Hepatocyte (in vitro differentiated cells): ENCODE data around the gene NR1D2.

Experiments
- EZH2phosphoT487 ChIP-seq: fragments of 200-600 bp; sonication (generic); IDR thresholded peaks from one replicate; pipeline ENCODE4 v1.6.1; 2018; ENCODE audit warnings: antibody characterized with exemption, mild to moderate bottlenecking, low read depth, moderate library complexity; ENCODE audit not compliant: unreplicated experiment, severe bottlenecking
- TF ChIP-seq, protein P1 (sequence below): fragments of 200-600 bp; sonication (generic); IDR thresholded peaks from 2 replicates; pipeline ENCODE4 v1.5.1; 2016; ENCODE audit warnings: antibody characterized with exemption, mild to moderate bottlenecking; ENCODE audit not compliant: poor library complexity

DNA sequence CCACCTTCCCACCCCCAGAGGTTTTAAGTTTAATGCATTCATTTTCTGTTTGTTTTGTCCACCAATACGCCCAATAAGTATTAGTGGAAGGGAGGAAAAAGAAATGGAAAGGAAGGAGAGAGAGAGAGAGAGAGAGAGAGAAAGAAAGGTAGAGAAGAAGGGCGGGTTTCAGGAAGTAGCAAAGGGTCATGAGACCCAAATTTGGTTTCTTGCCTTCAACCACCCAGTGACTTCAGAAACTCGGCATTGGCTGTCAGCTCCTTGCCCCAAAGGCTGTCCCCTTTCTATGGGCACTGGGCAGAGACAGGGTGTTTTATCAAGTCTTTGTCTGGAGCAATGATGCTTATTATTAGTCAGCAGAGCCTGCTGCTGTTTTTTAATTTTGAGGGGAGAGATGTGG, 13.5 kb upstream of the NR1D2 start:
- TF ChIP-seq, protein P1, sequence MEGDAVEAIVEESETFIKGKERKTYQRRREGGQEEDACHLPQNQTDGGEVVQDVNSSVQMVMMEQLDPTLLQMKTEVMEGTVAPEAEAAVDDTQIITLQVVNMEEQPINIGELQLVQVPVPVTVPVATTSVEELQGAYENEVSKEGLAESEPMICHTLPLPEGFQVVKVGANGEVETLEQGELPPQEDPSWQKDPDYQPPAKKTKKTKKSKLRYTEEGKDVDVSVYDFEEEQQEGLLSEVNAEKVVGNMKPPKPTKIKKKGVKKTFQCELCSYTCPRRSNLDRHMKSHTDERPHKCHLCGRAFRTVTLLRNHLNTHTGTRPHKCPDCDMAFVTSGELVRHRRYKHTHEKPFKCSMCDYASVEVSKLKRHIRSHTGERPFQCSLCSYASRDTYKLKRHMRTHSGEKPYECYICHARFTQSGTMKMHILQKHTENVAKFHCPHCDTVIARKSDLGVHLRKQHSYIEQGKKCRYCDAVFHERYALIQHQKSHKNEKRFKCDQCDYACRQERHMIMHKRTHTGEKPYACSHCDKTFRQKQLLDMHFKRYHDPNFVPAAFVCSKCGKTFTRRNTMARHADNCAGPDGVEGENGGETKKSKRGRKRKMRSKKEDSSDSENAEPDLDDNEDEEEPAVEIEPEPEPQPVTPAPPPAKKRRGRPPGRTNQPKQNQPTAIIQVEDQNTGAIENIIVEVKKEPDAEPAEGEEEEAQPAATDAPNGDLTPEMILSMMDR, result no peak
- TF ChIP-seq EZH2phosphoT487, result no peak
